Fibroblast of skin of left biceps (primary cell): ENCODE results near the gene OR2T11.
"Not testable (repeated sequence)": the region's sequence is repeated elsewhere in the genome, so short reads cannot be mapped to it uniquely, and the experiment has no call there.

Experiments
- DNase-seq, 2 experiments: peaks; one replicate each; pipeline ENCODE4 v3.0.0-alpha.2; 2013; ENCODE audit warnings: low read depth in 2 of 2

The OR2T11 gene, protein sequence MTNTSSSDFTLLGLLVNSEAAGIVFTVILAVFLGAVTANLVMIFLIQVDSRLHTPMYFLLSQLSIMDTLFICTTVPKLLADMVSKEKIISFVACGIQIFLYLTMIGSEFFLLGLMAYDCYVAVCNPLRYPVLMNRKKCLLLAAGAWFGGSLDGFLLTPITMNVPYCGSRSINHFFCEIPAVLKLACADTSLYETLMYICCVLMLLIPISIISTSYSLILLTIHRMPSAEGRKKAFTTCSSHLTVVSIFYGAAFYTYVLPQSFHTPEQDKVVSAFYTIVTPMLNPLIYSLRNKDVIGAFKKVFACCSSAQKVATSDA

GRCh38 chr1:248634991-248635390 lies at the start of gene OR2T11:
Gene OR2T11 (minus strand): TSS chr1:248635091. CDS start chr1:248627128, 7,963 bp downstream.
- not testable (repeated sequence) for DNase-seq

DNA sequence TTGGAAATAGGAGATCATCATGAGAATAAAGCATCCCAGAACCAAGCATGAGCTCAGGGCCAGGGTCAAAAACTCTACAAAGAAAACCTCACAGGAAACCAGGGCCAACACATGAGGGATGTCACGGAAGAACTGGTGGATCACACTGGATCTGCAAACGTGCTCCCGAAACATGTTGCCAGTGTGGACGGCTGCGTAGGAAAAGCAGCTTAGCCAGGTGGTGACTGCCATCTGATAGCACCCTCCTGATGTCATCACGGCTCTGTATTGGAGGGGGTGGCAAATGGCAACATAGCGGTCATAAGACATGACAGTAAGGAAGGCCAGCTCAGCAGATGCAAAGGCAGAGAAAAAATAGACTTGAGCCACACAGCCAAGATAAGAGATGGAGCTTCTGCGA lies 46.8 kb upstream of the OR2T11 start:
- no peak for DNase-seq

DNA sequence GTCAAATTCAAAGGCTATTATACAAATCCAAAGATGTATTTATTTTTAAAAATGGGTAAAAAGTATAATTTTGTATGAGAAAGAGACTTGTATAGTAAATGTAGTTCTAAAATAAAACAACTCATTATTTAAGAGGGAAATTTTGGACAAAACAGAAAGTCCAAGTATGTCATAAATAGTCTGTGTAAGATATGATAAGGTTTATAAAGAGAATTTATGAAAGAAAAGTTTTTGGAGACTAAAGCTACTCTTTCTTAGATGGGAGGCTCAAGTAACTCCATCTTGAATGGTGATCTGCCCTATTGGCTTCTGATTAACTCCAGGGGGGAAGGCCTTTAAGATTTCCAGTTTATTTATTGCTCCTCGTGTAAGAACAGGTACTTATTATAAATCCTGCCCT lies 35.1 kb upstream of the OR2T11 start:
- no peak for DNase-seq

GRCh38 chr1:248663453-248664328 lies 28.8 kb upstream of the OR2T11 start:
- not testable (repeated sequence) for DNase-seq

GRCh38 chr1:248656797-248657196 lies 21.9 kb upstream of the OR2T11 start:
- DNase-seq, result not testable (repeated sequence)

- DNase-seq, result not testable (repeated sequence)
Observed at GRCh38 chr1:248655354-248655753, 20.5 kb upstream of the OR2T11 start, which contains the start of gene OR2T27. Gene OR2T27 (minus strand): TSS chr1:248655528. CDS start chr1:248650884, 4,644 bp downstream.

GRCh38 chr1:248648770-248649536 lies 14.1 kb upstream of the OR2T11 start:
- not testable (repeated sequence) for DNase-seq

- DNase-seq, result not testable (repeated sequence)
Observed at GRCh38 chr1:248645178-248645577, 10.3 kb upstream of the OR2T11 start, which contains the start of gene OR2T35. Gene OR2T35 (minus strand): TSS chr1:248645278. CDS start chr1:248639258, 6,020 bp downstream.

DNA sequence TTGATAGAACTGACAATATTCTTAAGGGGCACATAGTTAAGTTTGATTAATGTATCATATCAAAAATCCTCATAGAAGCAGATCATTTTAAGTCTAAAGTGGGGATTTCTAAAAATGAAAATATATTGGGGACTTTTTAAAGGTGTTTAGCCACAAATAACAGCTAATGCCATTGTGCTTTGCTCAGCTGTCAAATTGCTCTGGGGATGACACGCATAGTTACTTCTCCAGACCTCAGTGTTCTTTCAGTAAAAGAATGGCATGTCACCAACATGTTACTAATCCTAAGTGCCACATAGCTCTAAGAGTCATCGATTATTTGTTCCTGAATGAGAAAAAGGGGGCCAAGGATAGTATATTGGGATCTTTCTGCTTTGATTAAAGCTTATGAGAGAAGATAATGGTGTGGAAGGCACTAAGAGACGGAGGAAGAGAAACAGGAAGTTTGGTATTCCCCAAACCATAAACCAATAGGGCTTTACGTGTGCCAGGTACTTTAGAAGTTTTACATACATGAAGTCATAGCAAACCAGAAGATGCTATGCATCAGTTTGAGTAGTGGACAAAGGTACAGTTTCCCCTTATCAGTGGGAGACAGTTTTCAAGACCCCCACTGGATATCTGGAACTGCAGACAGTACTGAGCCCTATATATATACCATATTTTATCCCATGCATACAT lies 8.2 kb upstream of the OR2T11 start:
- not testable (repeated sequence) for DNase-seq

DNA sequence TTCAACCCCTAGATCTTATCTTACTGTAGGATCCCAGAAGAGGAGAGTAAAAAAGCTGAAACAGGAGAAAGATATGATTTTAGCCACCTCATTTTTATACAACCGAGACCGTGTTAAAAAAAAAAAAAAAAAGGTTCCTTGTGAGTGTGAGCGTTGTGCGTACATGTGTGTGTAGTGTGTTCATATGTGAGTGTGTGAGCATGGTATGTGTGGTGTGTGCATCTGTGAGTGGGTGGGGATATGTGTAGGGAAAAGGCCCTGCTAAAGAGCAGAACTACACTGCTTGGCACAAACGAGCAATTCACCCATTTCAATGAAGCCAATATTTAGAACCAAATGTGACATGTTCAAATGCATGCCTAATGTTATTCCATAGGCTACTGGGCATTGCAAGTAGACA lies 6.7 kb upstream of the OR2T11 start:
- not testable (repeated sequence) for DNase-seq

- DNase-seq, result not testable (repeated sequence)
Observed at GRCh38 chr1:248640906-248641305, 6.0 kb upstream of the OR2T11 start.

GRCh38 chr1:248639652-248640051 lies 4.8 kb upstream of the OR2T11 start:
- not testable (repeated sequence) for DNase-seq

GRCh38 chr1:248636612-248637011 lies 1.7 kb upstream of the OR2T11 start:
- not testable (repeated sequence) for DNase-seq

DNA sequence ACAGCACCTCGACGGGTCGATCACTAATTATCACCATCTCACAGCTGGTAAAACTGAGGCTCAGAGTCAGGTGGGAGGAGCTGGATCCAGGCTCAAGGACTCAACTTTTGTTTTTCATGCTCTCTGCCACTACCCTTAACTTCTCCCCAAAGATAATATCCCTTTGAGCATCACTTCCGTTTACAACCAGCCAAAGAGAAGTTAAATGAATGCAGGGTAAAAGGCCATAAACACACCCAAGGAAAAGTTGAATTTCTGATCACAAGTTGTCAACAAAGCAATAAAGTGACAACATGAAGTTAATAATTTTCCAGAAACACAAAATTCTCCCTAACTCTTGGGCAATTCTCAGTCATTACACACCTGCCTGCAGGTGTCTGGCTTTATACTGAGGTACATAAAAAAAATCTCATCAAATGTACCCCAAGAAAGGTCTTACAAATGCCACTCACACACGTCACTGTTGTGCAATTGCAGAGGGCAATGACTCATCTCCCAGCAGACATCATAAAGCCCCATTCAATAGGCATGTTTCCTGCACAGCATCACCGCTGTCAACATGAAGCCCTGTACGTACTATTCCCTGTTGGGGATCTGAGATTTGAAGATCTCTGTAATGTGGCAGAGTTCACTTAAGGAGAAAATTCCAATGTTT lies 3.4 kb downstream of the OR2T11 start:
- no peak for DNase-seq

DNA sequence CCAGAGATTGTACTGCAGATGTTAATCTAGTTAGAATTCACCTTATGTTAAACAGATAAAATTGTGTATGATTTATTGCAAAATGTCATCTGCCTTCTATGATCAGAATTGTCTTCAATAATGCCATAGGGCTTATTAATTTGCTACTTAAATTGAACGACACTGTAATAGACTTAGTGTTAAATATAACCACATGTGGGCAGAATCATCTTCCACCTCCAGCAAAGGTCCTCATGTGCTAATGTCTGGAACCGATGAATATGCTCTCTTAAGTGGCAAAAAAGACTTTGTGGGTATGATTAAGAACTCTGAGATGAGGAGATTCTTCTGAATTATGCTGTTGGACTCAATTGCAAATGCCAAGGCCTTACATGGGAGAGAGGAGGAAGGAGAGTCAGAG lies 4.3 kb downstream of the OR2T11 start:
- DNase-seq, result no peak

- DNase-seq, result no peak
Observed at GRCh38 chr1:248627971-248628844, 6.7 kb downstream of the OR2T11 start.

- DNase-seq, result no peak
Observed at GRCh38 chr1:248625971-248626370, 8.9 kb downstream of the OR2T11 start.

GRCh38 chr1:248625166-248625565 lies 9.7 kb downstream of the OR2T11 start:
- DNase-seq, result no peak

DNA sequence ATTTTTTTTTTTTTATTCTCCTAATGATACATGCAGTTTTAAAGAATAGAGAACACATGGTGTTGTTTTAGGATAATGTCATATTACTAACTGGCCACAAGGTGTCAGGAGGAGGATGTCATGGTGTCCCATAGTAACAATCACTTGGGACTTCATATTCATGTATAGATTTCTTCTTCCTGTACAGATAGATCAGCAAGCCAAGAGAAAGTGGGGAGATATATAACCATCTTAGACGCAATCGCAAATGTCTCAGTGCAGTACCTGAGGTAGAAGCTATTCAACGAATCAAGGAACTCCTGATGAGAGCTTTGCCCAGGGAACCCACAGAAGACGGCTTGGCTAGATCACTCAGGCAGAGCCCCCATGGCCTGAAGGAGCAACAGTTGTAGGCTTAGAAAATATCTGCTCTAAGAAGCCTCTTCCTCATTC lies 12.3 kb downstream of the OR2T11 start:
- DNase-seq, result no peak

- no peak for DNase-seq
Observed at GRCh38 chr1:248621770-248622169, 13.1 kb downstream of the OR2T11 start.
